Measurements from ENCODE around the gene AFAP1. TPM values are rescaled to one million over a fixed set of nuclear protein-coding genes. Genes with fewer than 3 reads are reported as not detected.

The AFAP1 gene
- total RNA-seq, 1 experiment from 2014 or later = 23.6 TPM

DNA sequence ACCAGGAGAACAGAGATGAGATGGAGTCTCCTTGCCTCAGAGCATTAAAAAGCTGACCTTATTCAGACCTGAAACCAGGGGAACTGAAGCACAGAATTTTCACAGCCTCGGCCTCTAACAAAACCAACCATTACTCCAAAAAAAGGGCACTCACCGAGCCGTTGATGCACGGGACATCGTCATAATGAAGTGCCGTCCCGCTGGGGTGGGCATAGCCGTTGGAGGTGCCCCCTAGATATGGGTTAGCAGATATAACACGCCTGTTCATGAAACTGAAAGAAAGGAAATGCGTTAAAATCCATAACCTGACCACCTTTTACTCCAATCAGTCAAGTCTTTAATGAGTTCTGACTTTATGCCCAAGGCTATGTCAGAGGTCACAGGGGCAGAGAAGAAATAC, 153.6 kb downstream of the AFAP1 start (continued):
- TF ChIP-seq ZNF281 (CRISPR knock-in tag; IDR thresholded peaks at IDR 0.05) (no peak), ZBTB21 (CRISPR knock-in tag; IDR thresholded peaks at IDR 0.05; ENCODE audit: borderline replicate concordance) (no peak), ZNF219 (CRISPR knock-in tag; IDR thresholded peaks at IDR 0.05; ENCODE audit: borderline replicate concordance) (no peak), TP53 (CRISPR knock-in tag; IDR thresholded peaks at IDR 0.05) (no peak), GABPB1 (CRISPR knock-in tag; IDR thresholded peaks at IDR 0.05) (no peak), HMGA2 (CRISPR knock-in tag; IDR thresholded peaks at IDR 0.05) (no peak), SMAD4 (CRISPR knock-in tag; IDR thresholded peaks at IDR 0.05) (no peak), ZNF396 (CRISPR knock-in tag; IDR thresholded peaks at IDR 0.05; ENCODE audit: borderline replicate concordance) (no peak), ESRRA (CRISPR knock-in tag; IDR thresholded peaks at IDR 0.05; ENCODE audit: borderline replicate concordance) (no peak), RORB (CRISPR knock-in tag; IDR thresholded peaks at IDR 0.05) (no peak)
- TF ChIP-seq, protein P1, sequence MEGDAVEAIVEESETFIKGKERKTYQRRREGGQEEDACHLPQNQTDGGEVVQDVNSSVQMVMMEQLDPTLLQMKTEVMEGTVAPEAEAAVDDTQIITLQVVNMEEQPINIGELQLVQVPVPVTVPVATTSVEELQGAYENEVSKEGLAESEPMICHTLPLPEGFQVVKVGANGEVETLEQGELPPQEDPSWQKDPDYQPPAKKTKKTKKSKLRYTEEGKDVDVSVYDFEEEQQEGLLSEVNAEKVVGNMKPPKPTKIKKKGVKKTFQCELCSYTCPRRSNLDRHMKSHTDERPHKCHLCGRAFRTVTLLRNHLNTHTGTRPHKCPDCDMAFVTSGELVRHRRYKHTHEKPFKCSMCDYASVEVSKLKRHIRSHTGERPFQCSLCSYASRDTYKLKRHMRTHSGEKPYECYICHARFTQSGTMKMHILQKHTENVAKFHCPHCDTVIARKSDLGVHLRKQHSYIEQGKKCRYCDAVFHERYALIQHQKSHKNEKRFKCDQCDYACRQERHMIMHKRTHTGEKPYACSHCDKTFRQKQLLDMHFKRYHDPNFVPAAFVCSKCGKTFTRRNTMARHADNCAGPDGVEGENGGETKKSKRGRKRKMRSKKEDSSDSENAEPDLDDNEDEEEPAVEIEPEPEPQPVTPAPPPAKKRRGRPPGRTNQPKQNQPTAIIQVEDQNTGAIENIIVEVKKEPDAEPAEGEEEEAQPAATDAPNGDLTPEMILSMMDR (IDR thresholded peaks at IDR 0.05) = no peak

GRCh38 chr4:7785017-7785416, 154.6 kb downstream of the AFAP1 start:
- H3K9me3 Mint-ChIP-seq = no peaks in the 10 kb centered on the region
- TF ChIP-seq ZNF671 (CRISPR knock-in tag; IDR thresholded peaks at IDR 0.05) (no peak), ZNF263 (CRISPR knock-in tag; IDR thresholded peaks at IDR 0.05; ENCODE audit: low read depth) (no peak), IRF2 (CRISPR knock-in tag; IDR thresholded peaks at IDR 0.05; ENCODE audit: borderline replicate concordance, low read depth) (no peak), TCF7 (CRISPR knock-in tag; IDR thresholded peaks at IDR 0.05; ENCODE audit: low read depth) (no peak), FOXK1 (CRISPR knock-in tag; IDR thresholded peaks at IDR 0.05) (no peak), RELA (CRISPR knock-in tag; IDR thresholded peaks at IDR 0.05; ENCODE audit: borderline replicate concordance) (no peak), ZNF423 (CRISPR knock-in tag; IDR thresholded peaks at IDR 0.05) (no peak)
- TF ChIP-seq, protein P2, sequence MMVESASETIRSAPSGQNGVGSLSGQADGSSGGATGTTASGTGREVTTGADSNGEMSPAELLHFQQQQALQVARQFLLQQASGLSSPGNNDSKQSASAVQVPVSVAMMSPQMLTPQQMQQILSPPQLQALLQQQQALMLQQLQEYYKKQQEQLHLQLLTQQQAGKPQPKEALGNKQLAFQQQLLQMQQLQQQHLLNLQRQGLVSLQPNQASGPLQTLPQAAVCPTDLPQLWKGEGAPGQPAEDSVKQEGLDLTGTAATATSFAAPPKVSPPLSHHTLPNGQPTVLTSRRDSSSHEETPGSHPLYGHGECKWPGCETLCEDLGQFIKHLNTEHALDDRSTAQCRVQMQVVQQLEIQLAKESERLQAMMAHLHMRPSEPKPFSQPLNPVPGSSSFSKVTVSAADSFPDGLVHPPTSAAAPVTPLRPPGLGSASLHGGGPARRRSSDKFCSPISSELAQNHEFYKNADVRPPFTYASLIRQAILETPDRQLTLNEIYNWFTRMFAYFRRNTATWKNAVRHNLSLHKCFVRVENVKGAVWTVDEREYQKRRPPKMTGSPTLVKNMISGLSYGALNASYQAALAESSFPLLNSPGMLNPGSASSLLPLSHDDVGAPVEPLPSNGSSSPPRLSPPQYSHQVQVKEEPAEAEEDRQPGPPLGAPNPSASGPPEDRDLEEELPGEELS (CRISPR knock-in tag; IDR thresholded peaks at IDR 0.05) = no peak
- TF ChIP-seq, protein P3, sequence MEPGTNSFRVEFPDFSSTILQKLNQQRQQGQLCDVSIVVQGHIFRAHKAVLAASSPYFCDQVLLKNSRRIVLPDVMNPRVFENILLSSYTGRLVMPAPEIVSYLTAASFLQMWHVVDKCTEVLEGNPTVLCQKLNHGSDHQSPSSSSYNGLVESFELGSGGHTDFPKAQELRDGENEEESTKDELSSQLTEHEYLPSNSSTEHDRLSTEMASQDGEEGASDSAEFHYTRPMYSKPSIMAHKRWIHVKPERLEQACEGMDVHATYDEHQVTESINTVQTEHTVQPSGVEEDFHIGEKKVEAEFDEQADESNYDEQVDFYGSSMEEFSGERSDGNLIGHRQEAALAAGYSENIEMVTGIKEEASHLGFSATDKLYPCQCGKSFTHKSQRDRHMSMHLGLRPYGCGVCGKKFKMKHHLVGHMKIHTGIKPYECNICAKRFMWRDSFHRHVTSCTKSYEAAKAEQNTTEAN (CRISPR knock-in tag; IDR thresholded peaks at IDR 0.05) = no peak
- peaks cover 14% of the 10 kb centered on the region for H3K36me3 Mint-ChIP-seq
- POLR2A ChIA-PET = no interaction called here
- H3K27ac Mint-ChIP-seq = no peak overlapping the region
- ATAC-seq (no peak), DNase-seq (ENCODE audit: low spot score) (no peak)
- H3K27me3 Mint-ChIP-seq (ENCODE audit: low read depth) = no peaks in the 10 kb centered on the region; the same call in 1 of the 2 replicates
- no peak overlapping the region for H3K4me3 Mint-ChIP-seq
- CTCF ChIA-PET = interaction anchor here (2.0 kb wide), 1 partner anchor 17 kb away, joined by 6 read pairs; no protein-coding TSS in a partner anchor
- H3K4me1 Mint-ChIP-seq = no peaks in the 10 kb centered on the region
